Caco-2 (cell line): ENCODE results near the gene SLAMF1. TPM values are rescaled to one million over a fixed set of nuclear protein-coding genes. Genes with fewer than 3 reads are reported as not detected.

Experiments
- BruUV-seq: library from RNA; stranded (reverse); fragments of 400-500 nt; replicated peaks from 2 replicates; lab custom pipeline; 2021; lab: Mats Ljungman, UMichigan
- CTCF ChIA-PET: fragments of 300-600 bp; sonication (Branson Sonifier 250); formaldehyde crosslinking; loops from one replicate; lab custom pipeline; 2022; ENCODE audit warnings: antibody characterized with exemption; lab: Charles Lee
- POLR2A ChIA-PET: fragments of 300-600 bp; sonication (Branson Sonifier 250); formaldehyde crosslinking; loops from one replicate; lab custom pipeline; 2022; ENCODE audit warnings: antibody characterized with exemption; lab: Charles Lee
- DNase-seq, 2 experiments: peaks; one replicate each; pipeline versions ENCODE4 v3.0.0 to v3.0.0-alpha.2; 2020 to 2022
- H3K27me3 ChIP-seq: replicated peaks from 2 replicates; pipeline ENCODE4 v1.6.0; 2011; ENCODE audit warnings: low read length; ENCODE audit not compliant: control insufficient read depth, insufficient read depth
- H3K36me3 ChIP-seq: 2 replicates; pipeline ENCODE4 v1.5.1; 2011; ENCODE audit warnings: low read length; ENCODE audit not compliant: control insufficient read depth, insufficient read depth
- H3K4me1 ChIP-seq: fragments of 250-450 bp; sonication (Bioruptor Pico); 2 replicates; pipeline ENCODE4 v1.5.1; 2020; ENCODE audit warnings: mild to moderate bottlenecking
- H3K4me3 ChIP-seq: 2 replicates; pipeline ENCODE4 v1.5.1; 2011; ENCODE audit warnings: low read depth, mild to moderate bottlenecking, control low read depth, low read length
- H3K9me3 ChIP-seq: fragments of 250-450 bp; sonication (Bioruptor Pico); 2 replicates; pipeline ENCODE4 v1.5.1; 2020; ENCODE audit warnings: mild to moderate bottlenecking, moderate library complexity
- H3K27ac Mint-ChIP-seq: one replicate; pipeline ENCODE4 v1.8.0; 2022; ENCODE audit warnings: mixed read lengths; ENCODE audit not compliant: unreplicated experiment
- H3K27me3 Mint-ChIP-seq: one replicate; pipeline ENCODE4 v1.8.0; 2022; ENCODE audit warnings: mixed read lengths; ENCODE audit not compliant: insufficient read depth, unreplicated experiment
- H3K36me3 Mint-ChIP-seq: one replicate; pipeline ENCODE4 v1.8.0; 2022; ENCODE audit warnings: mild to moderate bottlenecking, mixed read lengths; ENCODE audit not compliant: insufficient read depth, unreplicated experiment
- H3K4me1 Mint-ChIP-seq: one replicate; pipeline ENCODE4 v1.8.0; 2022; ENCODE audit warnings: low read depth, mixed read lengths; ENCODE audit not compliant: unreplicated experiment
- H3K4me3 Mint-ChIP-seq: one replicate; pipeline ENCODE4 v1.8.0; 2022; ENCODE audit warnings: mild to moderate bottlenecking, moderate library complexity, mixed read lengths; ENCODE audit not compliant: unreplicated experiment
- H3K9me3 Mint-ChIP-seq: one replicate; pipeline ENCODE4 v1.8.0; 2022; ENCODE audit warnings: mixed read lengths; ENCODE audit not compliant: unreplicated experiment
- CTCF ChIP-seq, 2 experiments: fragments of 200-600 bp in 1 of 2; IDR thresholded peaks; 1 replicate in 1 of 2; 2 replicates in 1 of 2; pipeline versions ENCODE4 v1.5.1 to v1.8.0; 2011 to 2022; ENCODE audit warnings: antibody characterized with exemption in 1 of 2, control low read depth in 1 of 2, inconsistent platforms in 1 of 2, low read depth in 1 of 2, low read length in 1 of 2, mild to moderate bottlenecking in 1 of 2, moderate library complexity in 1 of 2; ENCODE audit not compliant: insufficient read depth in 1 of 2, severe bottlenecking in 1 of 2, unreplicated experiment in 1 of 2
- intact Hi-C: fragments of 100-400 bp; cut with micrococcal nuclease; formaldehyde crosslinking; loops from one replicate; pipeline ENCODE4 v1.10.0; 2022; ENCODE audit not compliant: unreplicated experiment
- total RNA-seq: library from RNA; stranded (reverse); gene quantifications from 2 replicates; pipeline ENCODE4 v1.2.3, GENCODE V29; 2022

SLAMF1 gene
- total RNA-seq, 1 experiment from 2014 or later = not detected

- intact Hi-C loops = no loop called here
- Mint-ChIP-seq H3K27me3 (no peaks in the 10 kb centered on the region), H3K4me3 (no peak overlapping the region), H3K9me3 (peaks cover 10% of the 10 kb centered on the region), H3K36me3 (no peaks in the 10 kb centered on the region), H3K27ac (no peak overlapping the region), H3K4me1 (peaks cover 1% of the 10 kb centered on the region)
- DNase-seq = no peak
- peaks cover under 1% of the 10 kb centered on the region; the same call in 1 of the 2 replicates for H3K4me1 ChIP-seq
- no peaks in the 10 kb centered on the region for H3K27me3 ChIP-seq
- TF ChIP-seq CTCF (IDR thresholded peaks at IDR 0.05; ENCODE audit: insufficient read depth in 1 of 2, low read depth in 1 of 2, low read length in 1 of 2, severe bottlenecking in 1 of 2, unreplicated experiment in 1 of 2) = no peak
- ChIA-PET CTCF (no interaction called here), POLR2A (no interaction called here)
- H3K36me3 ChIP-seq = no peaks in the 10 kb centered on the region
- no TSS peak for BruUV-seq
- H3K9me3 ChIP-seq = peaks cover 14% of the 10 kb centered on the region
- H3K4me3 ChIP-seq = no peak overlapping the region
Measured at GRCh38 chr1:160671603-160672517, 25.0 kb upstream of the SLAMF1 start.

- DNase-seq = no peak
- H3K27me3 Mint-ChIP-seq = no peaks in the 10 kb centered on the region
- Histone ChIP-seq H3K36me3 (no peaks in the 10 kb centered on the region), H3K4me1 (peaks cover 12% of the 10 kb centered on the region), H3K4me3 (no peak overlapping the region), H3K9me3 (peaks cover 14% of the 10 kb centered on the region), H3K27me3 (no peaks in the 10 kb centered on the region)
- H3K4me3 Mint-ChIP-seq = no peak overlapping the region
- no peak for TF ChIP-seq CTCF (IDR thresholded peaks at IDR 0.05; ENCODE audit: insufficient read depth in 1 of 2, low read depth in 1 of 2, low read length in 1 of 2, severe bottlenecking in 1 of 2, unreplicated experiment in 1 of 2)
- H3K4me1 Mint-ChIP-seq = peaks cover 13% of the 10 kb centered on the region
- POLR2A ChIA-PET = no interaction called here
- no peak overlapping the region for H3K27ac Mint-ChIP-seq
- CTCF ChIA-PET = no interaction called here
- H3K36me3 Mint-ChIP-seq = no peaks in the 10 kb centered on the region
- intact Hi-C loops = no loop called here
- H3K9me3 Mint-ChIP-seq = peaks cover 10% of the 10 kb centered on the region
- no TSS peak for BruUV-seq
Measured at GRCh38 chr1:160670701-160671100, 23.9 kb upstream of the SLAMF1 start.

- Histone ChIP-seq H3K27me3 (no peaks in the 10 kb centered on the region), H3K4me1 (peaks cover 16% of the 10 kb centered on the region), H3K4me3 (no peak overlapping the region), H3K36me3 (no peaks in the 10 kb centered on the region), H3K9me3 (peaks cover 14% of the 10 kb centered on the region)
- intact Hi-C loops = no loop called here
- Mint-ChIP-seq H3K4me3 (no peak overlapping the region), H3K4me1 (peaks cover 16% of the 10 kb centered on the region), H3K27ac (no peak overlapping the region), H3K36me3 (no peaks in the 10 kb centered on the region), H3K9me3 (peaks cover 10% of the 10 kb centered on the region), H3K27me3 (no peaks in the 10 kb centered on the region)
- ChIA-PET POLR2A (no interaction called here), CTCF (interaction anchor here (0.6 kb wide), 1 partner anchor 174 kb away, joined by 5 read pairs; no protein-coding TSS in a partner anchor)
- DNase-seq = no peak
- TF ChIP-seq CTCF (IDR thresholded peaks at IDR 0.05; ENCODE audit: insufficient read depth in 1 of 2, low read depth in 1 of 2, low read length in 1 of 2, severe bottlenecking in 1 of 2, unreplicated experiment in 1 of 2) = no peak
- no TSS peak for BruUV-seq
Measured at GRCh38 chr1:160669802-160670201, 23.0 kb upstream of the SLAMF1 start.
